CD4-positive, alpha-beta memory T cell (primary cell): ENCODE data around the gene MOB3C. TPM values are rescaled to one million over a fixed set of nuclear protein-coding genes. Genes with fewer than 3 reads are reported as not detected.

Source experiments
- CTCF ChIA-PET: fragments of 350-600 bp; sonication (Branson Sonifier 250); formaldehyde crosslinking; loops from one replicate; lab custom pipeline; 2021; ENCODE audit warnings: inconsistent platforms; ENCODE audit not compliant: partially characterized antibody; lab: Charles Lee
- POLR2A ChIA-PET: fragments of 350-600 bp; sonication (Branson Sonifier 250); formaldehyde crosslinking; loops from one replicate; lab custom pipeline; 2021; ENCODE audit not compliant: partially characterized antibody; lab: Charles Lee
- DNase-seq, 5 donors: peaks; one replicate each; pipeline versions ENCODE4 v3.0.0 to v3.0.0-alpha.2; 2020 to 2022; ENCODE audit warnings: mixed read lengths in 1 of 5
- H3K27ac ChIP-seq: one replicate; pipeline ENCODE4 v1.7.0; 2013; ENCODE audit warnings: low read depth, low read length
- H3K27me3 ChIP-seq: 2 replicates; pipeline ENCODE4 v1.7.0; 2013; ENCODE audit warnings: mild to moderate bottlenecking, low read length, moderate library complexity; ENCODE audit not compliant: insufficient read depth
- H3K36me3 ChIP-seq: 2 replicates; pipeline ENCODE4 v1.7.0; 2013; ENCODE audit warnings: mild to moderate bottlenecking, low read length, moderate library complexity; ENCODE audit not compliant: insufficient read depth
- H3K4me1 ChIP-seq: 2 replicates; pipeline ENCODE4 v1.7.0; 2013; ENCODE audit warnings: mild to moderate bottlenecking, low read length, moderate library complexity; ENCODE audit not compliant: insufficient read depth
- H3K4me3 ChIP-seq, 2 donors: one replicate each; pipeline ENCODE4 v1.7.0; 2013; ENCODE audit warnings: low read length in 2 of 2, mild to moderate bottlenecking in 1 of 2
- H3K9me3 ChIP-seq, 2 donors: one replicate each; pipeline ENCODE4 v1.7.0; 2013; ENCODE audit warnings: low read length in 2 of 2, control low read depth in 1 of 2; ENCODE audit not compliant: control insufficient read depth in 1 of 2
- H3K27ac Mint-ChIP-seq, 7 donors: one replicate each; pipeline ENCODE4 v1.8.0; 2020 to 2021; ENCODE audit warnings: mixed read lengths in 7 of 7, mild to moderate bottlenecking in 6 of 7, inconsistent platforms in 3 of 7, moderate library complexity in 3 of 7
- H3K27me3 Mint-ChIP-seq, 2 donors: one replicate each; pipeline ENCODE4 v1.8.0; 2020 to 2021; ENCODE audit warnings: mixed read lengths in 2 of 2
- H3K36me3 Mint-ChIP-seq, 2 donors: one replicate each; pipeline ENCODE4 v1.8.0; 2020 to 2021; ENCODE audit warnings: mixed read lengths in 2 of 2, inconsistent platforms in 1 of 2, mild to moderate bottlenecking in 1 of 2
- H3K4me1 Mint-ChIP-seq, 4 donors: one replicate each; pipeline ENCODE4 v1.8.0; 2020 to 2021; ENCODE audit warnings: mixed read lengths in 4 of 4, mild to moderate bottlenecking in 1 of 4
- H3K4me3 Mint-ChIP-seq, 8 donors: one replicate each; pipeline ENCODE4 v1.8.0; 2020 to 2021; ENCODE audit warnings: mixed read lengths in 8 of 8, mild to moderate bottlenecking in 7 of 8, moderate library complexity in 6 of 8, inconsistent platforms in 3 of 8
- H3K9me3 Mint-ChIP-seq, 8 donors: one replicate each; pipeline ENCODE4 v1.8.0; 2020 to 2021; ENCODE audit warnings: mixed read lengths in 8 of 8, mild to moderate bottlenecking in 5 of 8, inconsistent platforms in 3 of 8, moderate library complexity in 1 of 8
- intact Hi-C: fragments of 100-400 bp; cut with micrococcal nuclease; formaldehyde crosslinking; loops from one replicate; pipeline ENCODE4 v1.15.1; 2023
- polyA plus RNA-seq, 2 donors: library from polyadenylated mRNA; unstranded; fragments of 300-500 nt; fragmentation: Illumina TruSeq; gene quantifications; one replicate each; pipeline ENCODE4 v1.2.3, GENCODE V29; 2021
- total RNA-seq, 2 experiments: library from RNA; stranded (reverse); gene quantifications; one replicate each; pipeline ENCODE4 v1.2.3, GENCODE V29; 2021

MOB3C gene
- total and polyA plus RNA-seq, 4 experiments from 2014 or later, result 9.8 to 29.5 (median 23.5) TPM

- Histone ChIP-seq H3K4me3 (no peak overlapping the region), H3K4me1 (peaks cover 53% of the 10 kb centered on the region), H3K36me3 (peaks cover 18% of the 10 kb centered on the region), H3K27me3 (no peaks in the 10 kb centered on the region), H3K27ac (no peak overlapping the region), H3K9me3 (no peaks in the 10 kb centered on the region)
- no peaks in the 10 kb centered on the region for H3K27me3 Mint-ChIP-seq
- no peak for DNase-seq
- H3K9me3 Mint-ChIP-seq, result no peaks in the 10 kb centered on the region
- H3K27ac Mint-ChIP-seq, result peak overlapping the region in 4 of 7 donors; percentile 25 to 64 (median 44)
- intact Hi-C loops, result no loop called here
- POLR2A ChIA-PET, result interaction anchor here (5.2 to 10.4 kb wide), 2 partner anchors 8 to 55 kb away, joined by 23 to 182 read pairs; partner anchors contain the start of genes ATPAF1 and MKNK1
- H3K4me1 Mint-ChIP-seq, result peaks cover 26 to 73% (median 54%) of the 10 kb centered on the region in 4 donors
- peak overlapping the region in 4 of 8 donors; percentile 29 to 65 (median 55) for H3K4me3 Mint-ChIP-seq
- peaks cover 24 to 45% of the 10 kb centered on the region in 2 donors for H3K36me3 Mint-ChIP-seq
- CTCF ChIA-PET, result interaction anchor here (2.1 kb wide), 1 partner anchor 9 kb away, joined by 12 read pairs; the partner anchor contains the start of gene MKNK1
Measured at GRCh38 chr1:46612937-46613660, 3.5 kb downstream of the MOB3C start.

GRCh38 chr1:46611691-46612221 is 4.9 kb downstream of the MOB3C start:
- Mint-ChIP-seq H3K4me3 (peak overlapping the region in 1 of 8 donors; percentile 9), H3K27ac (peak overlapping the region in 3 of 7 donors; percentile 9 to 57 (median 46)), H3K4me1 (peaks cover 25 to 61% (median 49%) of the 10 kb centered on the region in 4 donors), H3K9me3 (no peaks in the 10 kb centered on the region), H3K27me3 (no peaks in the 10 kb centered on the region), H3K36me3 (peaks cover 29 to 42% of the 10 kb centered on the region in 2 donors)
- Histone ChIP-seq H3K4me1 (peaks cover 48% of the 10 kb centered on the region), H3K4me3 (no peak overlapping the region), H3K27ac (no peak overlapping the region), H3K9me3 (no peaks in the 10 kb centered on the region), H3K27me3 (no peaks in the 10 kb centered on the region), H3K36me3 (peaks cover 19% of the 10 kb centered on the region)
- DNase-seq, result no peak
- CTCF ChIA-PET, result no interaction called here
- POLR2A ChIA-PET, result interaction anchor here (0.8 to 10.4 kb wide), 2 partner anchors 7 to 309 kb away, joined by 3 to 182 read pairs; partner anchors contain the start of genes LRRC41, MKNK1 and UQCRH
- intact Hi-C loops, result no loop called here

GRCh38 chr1:46607345-46608130 is 9.1 kb downstream of the MOB3C start:
- Mint-ChIP-seq H3K27ac (peak overlapping the region in 4 of 7 donors; percentile 13 to 22 (median 18)), H3K4me3 (no peak overlapping the region), H3K36me3 (peaks cover 29 to 41% of the 10 kb centered on the region in 2 donors), H3K4me1 (peaks cover 32 to 65% (median 51%) of the 10 kb centered on the region in 4 donors), H3K27me3 (no peaks in the 10 kb centered on the region), H3K9me3 (no peaks in the 10 kb centered on the region)
- no peaks in the 10 kb centered on the region for H3K9me3 ChIP-seq
- no peaks in the 10 kb centered on the region for H3K27me3 ChIP-seq
- H3K4me1 ChIP-seq, result peaks cover 47% of the 10 kb centered on the region
- H3K4me3 ChIP-seq, result no peak overlapping the region
- ChIA-PET POLR2A (interaction anchor here (8.7 kb wide), 1 partner anchor 8 kb away, joined by 182 read pairs; the partner anchor contains the start of gene MOB3C), CTCF (no interaction called here)
- no peak for DNase-seq
- no peak overlapping the region for H3K27ac ChIP-seq
- H3K36me3 ChIP-seq, result peaks cover 19% of the 10 kb centered on the region
- intact Hi-C loops, result loop anchor here (10.0 kb wide), 1 partner anchor 73 kb away; a partner anchor contains a TSS

- Mint-ChIP-seq H3K9me3 (no peaks in the 10 kb centered on the region), H3K4me3 (peak overlapping the region in 6 of 8 donors; percentile 4 to 94 (median 50)), H3K27me3 (no peaks in the 10 kb centered on the region), H3K36me3 (peaks cover 29 to 40% of the 10 kb centered on the region in 2 donors), H3K4me1 (peaks cover 35 to 68% (median 56%) of the 10 kb centered on the region in 4 donors), H3K27ac (peak overlapping the region; percentile 8 to 90 (median 77))
- CTCF ChIA-PET, result interaction anchor here (1.0 to 5.3 kb wide), 5 partner anchors 8 to 118 kb away, joined by 4 to 37 read pairs (median 5); partner anchors contain the start of genes ATPAF1 and MOB3C
- Histone ChIP-seq H3K4me3 (no peak overlapping the region), H3K4me1 (peaks cover 37% of the 10 kb centered on the region), H3K36me3 (peaks cover 19% of the 10 kb centered on the region), H3K27ac (no peak overlapping the region), H3K27me3 (no peaks in the 10 kb centered on the region), H3K9me3 (no peaks in the 10 kb centered on the region)
- intact Hi-C loops, result loop anchor here (10.0 kb wide), 1 partner anchor 72 kb away; a partner anchor contains a TSS
- POLR2A ChIA-PET, result interaction anchor here (1.6 to 8.7 kb wide), 3 partner anchors 9 to 78 kb away, joined by 4 to 182 read pairs (median 12); partner anchors contain the start of gene MOB3C
- DNase-seq, result no peak
Measured at GRCh38 chr1:46606255-46606965, 10.2 kb downstream of the MOB3C start.

DNA sequence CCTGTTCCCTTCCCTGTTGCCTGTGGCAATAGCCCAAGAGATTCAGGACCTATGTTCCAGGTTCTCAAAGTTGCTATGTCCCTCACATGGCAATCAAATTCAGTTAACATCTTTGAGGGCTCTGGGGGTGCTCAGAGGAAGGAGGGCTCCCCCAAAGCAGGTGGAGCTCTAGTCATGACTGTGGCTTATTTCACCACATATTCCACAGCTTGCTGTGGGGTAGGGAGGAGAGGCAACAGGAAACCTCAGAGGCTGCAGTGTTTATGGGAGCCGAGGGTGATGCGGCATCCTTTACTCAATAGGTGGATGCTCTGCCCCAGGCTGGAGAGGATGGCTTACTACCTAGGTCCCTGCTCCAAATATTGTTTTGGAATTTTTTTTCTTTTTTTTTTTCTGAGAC is 11.4 kb downstream of the MOB3C start:
- POLR2A ChIA-PET, result interaction anchor here (0.6 to 8.7 kb wide), 9 partner anchors 11 to 354 kb away, joined by 3 to 182 read pairs (median 10); partner anchors contain the start of genes ATPAF1, EFCAB14 and MOB3C

More for the DNA sequence above, 11.4 kb downstream of the MOB3C start:
- Mint-ChIP-seq H3K4me1 (peaks cover 40 to 68% (median 57%) of the 10 kb centered on the region in 4 donors), H3K27me3 (no peaks in the 10 kb centered on the region), H3K27ac (peak overlapping the region; percentile 41 to 97 (median 90)), H3K36me3 (peaks cover 24 to 33% of the 10 kb centered on the region in 2 donors), H3K4me3 (peak overlapping the region; percentile 93 to 97 (median 94)), H3K9me3 (no peaks in the 10 kb centered on the region)
- DNase-seq, result peak; percentile 30 to 66 (median 43)
- intact Hi-C loops, result loop anchor here (10.0 kb wide), 1 partner anchor 70 kb away; a partner anchor contains a TSS
- Histone ChIP-seq H3K27me3 (no peaks in the 10 kb centered on the region), H3K4me3 (peak overlapping the region in 1 of 2 donors; percentile 63), H3K9me3 (no peaks in the 10 kb centered on the region), H3K36me3 (peaks cover 19% of the 10 kb centered on the region), H3K4me1 (peaks cover 45% of the 10 kb centered on the region), H3K27ac (peak overlapping the region; percentile 71)
- CTCF ChIA-PET, result interaction anchor here (1.0 to 5.3 kb wide), 7 partner anchors 9 to 120 kb away, joined by 3 to 37 read pairs (median 5); partner anchors contain the start of genes ATPAF1 and MOB3C
